KMS-11 (cell line): ENCODE data around the gene IKZF4.
"Not testable (repeated sequence)": the region's sequence is repeated elsewhere in the genome, so short reads cannot be mapped to it uniquely, and the experiment has no call there.

Experiments
- H2AFZ ChIP-seq: fragments of 200-600 bp; sonication (generic); 2 replicates; pipeline ENCODE4 v1.6.1; 2016; ENCODE audit warnings: antibody characterized with exemption, mixed run types, low read depth
- H3K27ac ChIP-seq: fragments of 200-600 bp; sonication (generic); 2 replicates; pipeline ENCODE4 v1.6.1; 2016; ENCODE audit warnings: mild to moderate bottlenecking, mixed run types
- H3K27me3 ChIP-seq: fragments of 200-600 bp; sonication (generic); 2 replicates; pipeline ENCODE4 v1.6.1; 2017; ENCODE audit warnings: mild to moderate bottlenecking, low read depth, mixed run types, moderate library complexity; ENCODE audit not compliant: insufficient read depth
- H3K36me3 ChIP-seq: fragments of 200-600 bp; sonication (generic); 2 replicates; pipeline ENCODE4 v1.6.1; 2017; ENCODE audit warnings: mild to moderate bottlenecking, mixed run types; ENCODE audit not compliant: insufficient read depth
- H3K4me1 ChIP-seq: fragments of 200-600 bp; sonication (generic); 2 replicates; pipeline ENCODE4 v1.6.1; 2016; ENCODE audit warnings: mild to moderate bottlenecking, low read depth, mixed run types; ENCODE audit not compliant: poor library complexity, severe bottlenecking
- H3K4me2 ChIP-seq: fragments of 200-600 bp; sonication (generic); 2 replicates; pipeline ENCODE4 v1.7.0; 2016; ENCODE audit warnings: mild to moderate bottlenecking, mixed run types
- H3K4me3 ChIP-seq: fragments of 200-600 bp; sonication (generic); IDR thresholded peaks from 2 replicates; pipeline ENCODE4 v1.6.1; 2017; ENCODE audit warnings: low read depth, low read length, mixed read lengths; ENCODE audit not compliant: insufficient read depth
- H3K79me2 ChIP-seq: fragments of 200-600 bp; sonication (generic); 2 replicates; pipeline ENCODE4 v1.6.1; 2016; ENCODE audit warnings: low read depth, mixed run types; ENCODE audit not compliant: insufficient read depth
- H3K9ac ChIP-seq: fragments of 200-600 bp; sonication (generic); 2 replicates; pipeline ENCODE4 v1.6.1; 2016; ENCODE audit warnings: mild to moderate bottlenecking, mixed run types
- H4K20me1 ChIP-seq: fragments of 200-600 bp; sonication (generic); 2 replicates; pipeline ENCODE4 v1.6.1; 2016; ENCODE audit warnings: mild to moderate bottlenecking, mixed run types; ENCODE audit not compliant: insufficient read depth
- TF ChIP-seq, protein P1 (sequence below): fragments of 200-600 bp; sonication (generic); conservative IDR thresholded peaks from 2 replicates; pipeline ENCODE4 v1.6.1; 2017; ENCODE audit warnings: low read depth, mild to moderate bottlenecking, antibody characterized with exemption, low read length, moderate library complexity, mixed read lengths

Gene IKZF4

DNA sequence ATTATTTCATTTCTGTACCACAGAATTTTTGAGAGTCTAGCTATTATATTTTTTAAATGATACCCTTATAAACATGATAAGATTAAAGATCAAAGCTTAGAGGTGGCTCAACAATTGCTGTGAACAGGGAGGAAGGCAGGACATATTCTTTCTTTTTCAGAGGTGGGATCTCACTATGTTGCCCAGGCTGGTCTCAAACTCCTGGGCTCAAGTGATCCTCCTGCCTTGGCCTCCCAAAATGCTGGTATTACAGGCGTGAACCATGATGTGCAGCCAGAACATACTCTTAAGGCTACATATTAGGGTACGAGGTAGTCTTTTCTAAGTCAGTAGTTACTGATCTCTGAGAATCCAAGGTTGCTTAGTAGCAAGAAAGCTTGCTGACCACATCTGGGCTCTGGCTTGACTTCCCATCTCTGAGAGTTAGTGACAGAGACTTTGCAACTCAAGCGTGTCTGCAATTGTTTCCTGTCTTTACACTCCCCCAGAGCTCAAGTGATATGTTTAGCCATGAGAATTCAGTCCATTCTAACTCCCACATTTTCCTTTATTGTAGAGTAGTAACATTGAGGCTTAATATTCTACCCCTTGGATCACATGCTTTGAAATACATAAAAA is 38.4 kb upstream of the IKZF4 start:
- no peaks in the 10 kb centered on the region for H4K20me1 ChIP-seq
- no peak overlapping the region for H3K27ac ChIP-seq
- H3K27me3 ChIP-seq: no peaks in the 10 kb centered on the region
- no peak overlapping the region for H3K4me3 ChIP-seq
- H3K4me1 ChIP-seq: peaks cover 8% of the 10 kb centered on the region
- no peak overlapping the region for H3K9ac ChIP-seq
- no peak overlapping the region for H3K4me2 ChIP-seq
- TF ChIP-seq, protein P1, sequence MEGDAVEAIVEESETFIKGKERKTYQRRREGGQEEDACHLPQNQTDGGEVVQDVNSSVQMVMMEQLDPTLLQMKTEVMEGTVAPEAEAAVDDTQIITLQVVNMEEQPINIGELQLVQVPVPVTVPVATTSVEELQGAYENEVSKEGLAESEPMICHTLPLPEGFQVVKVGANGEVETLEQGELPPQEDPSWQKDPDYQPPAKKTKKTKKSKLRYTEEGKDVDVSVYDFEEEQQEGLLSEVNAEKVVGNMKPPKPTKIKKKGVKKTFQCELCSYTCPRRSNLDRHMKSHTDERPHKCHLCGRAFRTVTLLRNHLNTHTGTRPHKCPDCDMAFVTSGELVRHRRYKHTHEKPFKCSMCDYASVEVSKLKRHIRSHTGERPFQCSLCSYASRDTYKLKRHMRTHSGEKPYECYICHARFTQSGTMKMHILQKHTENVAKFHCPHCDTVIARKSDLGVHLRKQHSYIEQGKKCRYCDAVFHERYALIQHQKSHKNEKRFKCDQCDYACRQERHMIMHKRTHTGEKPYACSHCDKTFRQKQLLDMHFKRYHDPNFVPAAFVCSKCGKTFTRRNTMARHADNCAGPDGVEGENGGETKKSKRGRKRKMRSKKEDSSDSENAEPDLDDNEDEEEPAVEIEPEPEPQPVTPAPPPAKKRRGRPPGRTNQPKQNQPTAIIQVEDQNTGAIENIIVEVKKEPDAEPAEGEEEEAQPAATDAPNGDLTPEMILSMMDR: no peak
- H2AFZ ChIP-seq: no peak overlapping the region
- peaks cover 5% of the 10 kb centered on the region; the same call in 1 of the 2 replicates for H3K79me2 ChIP-seq
- no peaks in the 10 kb centered on the region for H3K36me3 ChIP-seq

DNA sequence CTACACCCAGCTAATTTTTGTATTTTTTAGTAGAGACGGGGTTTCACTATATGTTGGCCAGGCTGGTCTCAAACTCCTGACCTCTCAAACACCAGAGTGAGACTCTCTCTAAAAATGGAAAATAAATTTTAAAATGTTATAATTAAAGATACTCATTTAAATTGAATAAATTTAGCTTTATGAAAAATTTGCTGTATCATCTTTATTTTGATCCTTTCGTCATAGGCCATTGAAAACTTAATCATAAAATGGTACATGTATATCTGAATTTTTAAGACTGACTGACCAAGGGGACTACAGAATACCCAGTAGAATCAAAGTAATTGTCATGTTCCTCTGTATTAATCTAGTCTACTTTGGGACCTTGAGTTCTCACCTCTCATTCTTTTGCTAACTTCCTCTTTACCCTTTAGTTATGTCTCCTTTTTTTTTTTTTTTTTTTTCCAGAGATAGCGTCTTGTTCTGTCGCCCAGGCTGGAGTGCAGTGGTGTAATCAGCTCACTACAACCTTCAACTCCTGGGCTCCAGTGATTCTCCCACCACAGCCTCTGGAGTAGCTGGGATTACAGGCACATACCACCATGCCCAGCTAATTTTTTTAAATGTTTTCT is 37.5 kb upstream of the IKZF4 start:
- Histone ChIP-seq H3K79me2 (0 out of 2 replicates have a peak, but pooled peaks cover 3% of the 10 kb centered on the region), H3K9ac (no peak overlapping the region), H3K4me2 (no peak overlapping the region), H3K4me1 (peaks cover 8% of the 10 kb centered on the region), H3K36me3 (no peaks in the 10 kb centered on the region), H3K4me3 (no peak overlapping the region), H3K27ac (no peak overlapping the region), H3K27me3 (no peaks in the 10 kb centered on the region), H4K20me1 (no peaks in the 10 kb centered on the region), H2AFZ (no peak overlapping the region)
- TF ChIP-seq, protein P1: no peak

DNA sequence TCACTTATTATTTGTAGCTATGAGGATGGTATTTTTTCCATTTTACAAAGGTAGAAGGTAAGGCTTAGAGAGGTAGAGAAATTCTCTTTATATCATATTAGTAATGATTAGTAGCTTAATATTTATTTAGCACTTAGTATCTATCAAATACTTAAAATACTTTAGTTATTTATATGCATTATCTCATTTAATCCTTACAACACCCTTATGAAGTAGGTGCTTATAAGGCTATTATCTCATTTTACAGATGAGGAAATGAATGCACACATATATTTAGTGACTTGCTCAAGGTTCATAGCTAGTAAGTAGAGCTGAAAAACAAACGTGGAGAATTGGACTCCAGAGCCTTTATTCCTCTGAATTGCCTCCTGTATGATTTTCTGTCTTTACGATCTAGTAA is 36.0 kb upstream of the IKZF4 start:
- Histone ChIP-seq H3K9ac (no peak overlapping the region), H3K27me3 (no peaks in the 10 kb centered on the region), H3K4me3 (no peak overlapping the region), H3K4me1 (peaks cover 8% of the 10 kb centered on the region), H3K27ac (no peak overlapping the region), H3K36me3 (peaks cover 4% of the 10 kb centered on the region; the same call in 1 of the 2 replicates), H4K20me1 (no peaks in the 10 kb centered on the region), H3K79me2 (no peaks in the 10 kb centered on the region), H3K4me2 (no peak overlapping the region), H2AFZ (no peak overlapping the region)
- TF ChIP-seq, protein P1: no peak

DNA sequence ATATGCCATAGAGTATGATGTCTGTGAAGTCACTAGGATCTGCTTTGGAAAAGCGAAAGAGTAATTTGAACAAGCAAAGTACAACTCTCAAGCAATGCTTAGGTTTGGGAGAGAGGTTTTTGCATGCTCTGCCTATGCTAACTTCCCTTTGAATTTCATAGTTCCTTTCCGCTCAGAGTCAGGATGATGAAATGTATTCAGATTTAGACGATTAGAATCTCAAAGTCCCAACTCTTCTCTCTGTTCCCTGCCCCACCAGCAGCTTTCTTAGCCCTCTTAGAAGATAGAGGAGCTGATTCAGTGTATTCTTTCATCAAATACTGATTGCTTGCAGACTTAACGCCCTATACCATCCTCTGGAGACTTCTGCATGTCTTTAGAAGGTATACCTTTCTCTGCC is 35.5 kb upstream of the IKZF4 start:
- Histone ChIP-seq H3K4me3 (no peak overlapping the region), H3K4me2 (no peak overlapping the region), H3K36me3 (peaks cover 5% of the 10 kb centered on the region; the same call in 1 of the 2 replicates), H3K27ac (no peak overlapping the region), H3K4me1 (peaks cover 8% of the 10 kb centered on the region), H3K79me2 (no peaks in the 10 kb centered on the region), H2AFZ (no peak overlapping the region), H3K9ac (no peak overlapping the region), H4K20me1 (no peaks in the 10 kb centered on the region), H3K27me3 (no peaks in the 10 kb centered on the region)
- TF ChIP-seq, protein P1: no peak

DNA sequence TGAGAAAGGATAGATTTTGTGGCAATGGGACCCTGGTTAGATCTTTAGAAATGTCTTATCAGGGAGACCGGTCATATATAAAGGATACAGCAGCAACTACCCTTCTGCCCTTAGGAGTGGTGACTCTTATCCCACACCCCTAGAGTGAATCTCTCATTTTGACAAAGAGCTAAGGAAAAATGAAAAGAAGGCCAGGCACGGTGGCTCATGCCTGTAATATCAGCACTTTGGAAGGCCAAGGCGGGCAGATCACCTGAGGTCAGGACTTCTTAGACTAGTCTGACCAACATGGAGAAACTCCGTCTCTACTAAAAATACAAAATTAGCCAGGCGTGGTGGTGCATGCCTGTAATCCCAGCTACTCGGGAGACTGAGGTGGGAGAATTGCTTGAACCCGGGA is 34.9 kb upstream of the IKZF4 start:
- not testable (repeated sequence) for H3K9ac ChIP-seq, H2AFZ ChIP-seq, H3K4me1 ChIP-seq, H3K4me2 ChIP-seq, H3K36me3 ChIP-seq, H3K79me2 ChIP-seq, H3K4me3 ChIP-seq, H3K27ac ChIP-seq, H4K20me1 ChIP-seq, H3K27me3 ChIP-seq
